IPS DF 6.9 (cell line): Measurements from ENCODE around the gene TCTN3.
"Not testable (repeated sequence)": the region's sequence is repeated elsewhere in the genome, so short reads cannot be mapped to it uniquely, and the experiment has no call there.

Experiments
- DNase-seq: peaks from one replicate; pipeline ENCODE4 v3.0.0-alpha.2; 2013; ENCODE audit warnings: low read depth, low spot score
- H3K27ac ChIP-seq: one replicate; pipeline ENCODE4 v1.5.1; 2013; ENCODE audit warnings: low read length, control low read depth
- H3K27me3 ChIP-seq: 2 replicates; pipeline ENCODE4 v1.6.1; 2013; ENCODE audit warnings: mild to moderate bottlenecking, low read length; ENCODE audit not compliant: control insufficient read depth, insufficient read depth
- H3K36me3 ChIP-seq: 2 replicates; pipeline ENCODE4 v1.6.1; 2013; ENCODE audit warnings: low read length; ENCODE audit not compliant: control insufficient read depth, insufficient read depth
- H3K4me1 ChIP-seq: 2 replicates; pipeline ENCODE4 v1.6.1; 2013; ENCODE audit warnings: low read length; ENCODE audit not compliant: control insufficient read depth, insufficient read depth
- H3K4me3 ChIP-seq: 2 replicates; pipeline ENCODE4 v1.5.1; 2013; ENCODE audit warnings: mild to moderate bottlenecking, low read length
- H3K9me3 ChIP-seq: 2 replicates; pipeline ENCODE4 v1.6.1; 2013; ENCODE audit warnings: low read length, inconsistent platforms; ENCODE audit not compliant: control insufficient read depth, insufficient read depth
- WGBS: extraction: QIAGEN DNeasy Blood & Tissue Kit; methylation state at CpG from one replicate; pipeline ENCODE4 v1.1.7; 2013; ENCODE audit warnings: mixed read lengths, missing lambda C conversion rate; ENCODE audit not compliant: insufficient read length, insufficient coverage; 5-methylcytosine and 5-hydroxymethylcytosine counted together

The TCTN3 gene

DNA sequence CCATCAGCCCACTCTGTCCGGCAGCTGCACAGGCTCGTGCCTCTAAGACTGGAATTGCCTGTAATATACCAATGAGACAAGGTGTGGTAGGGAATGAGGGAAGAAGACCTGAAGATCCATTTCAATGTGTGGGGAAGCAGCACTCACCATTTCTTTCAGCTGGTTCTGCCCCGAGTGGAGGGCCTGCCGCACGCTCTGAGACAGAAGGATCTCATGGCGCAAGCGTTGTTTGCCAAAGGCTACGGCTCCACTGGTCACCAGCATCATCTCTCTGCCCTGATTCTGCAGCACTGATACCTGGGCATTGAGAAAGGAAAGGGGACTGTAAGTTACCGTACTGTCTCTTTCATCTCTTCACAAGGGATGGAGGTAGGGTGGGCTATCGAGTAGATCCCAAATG lies 56.6 kb downstream of the TCTN3 start:
- Histone ChIP-seq H3K4me3 (no peak overlapping the region), H3K9me3 (no peaks in the 10 kb centered on the region), H3K4me1 (no peaks in the 10 kb centered on the region), H3K27ac (no peak overlapping the region), H3K36me3 (peaks cover 13% of the 10 kb centered on the region; the same call in 1 of the 2 replicates), H3K27me3 (no peaks in the 10 kb centered on the region)
- WGBS: no CpG with 5 or more reads among the region's 10 CpGs
- no peak for DNase-seq

DNA sequence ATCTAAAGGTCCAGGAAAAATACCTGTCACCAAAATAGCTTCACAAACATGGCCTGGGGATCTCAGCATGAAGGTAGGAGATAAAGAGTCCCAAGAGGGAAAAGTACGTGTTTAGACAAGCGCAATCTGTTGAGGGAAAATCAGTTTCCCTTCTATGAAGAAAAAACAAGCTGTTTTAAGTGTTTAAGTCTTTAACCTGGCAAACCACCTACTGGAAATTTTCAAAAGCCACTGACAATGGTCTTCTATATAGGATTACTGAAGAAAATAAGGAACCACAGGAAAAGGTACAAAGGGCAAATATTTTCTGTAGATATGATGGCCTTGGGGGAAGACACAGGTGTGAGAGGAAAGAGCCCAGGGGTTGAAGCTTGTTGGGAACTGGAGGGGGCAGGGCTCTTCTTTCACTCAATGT lies 58.4 kb downstream of the TCTN3 start:
- Histone ChIP-seq H3K4me1 (no peaks in the 10 kb centered on the region), H3K4me3 (no peak overlapping the region), H3K9me3 (no peaks in the 10 kb centered on the region), H3K27me3 (no peaks in the 10 kb centered on the region), H3K27ac (no peak overlapping the region), H3K36me3 (peaks cover 9% of the 10 kb centered on the region; the same call in 1 of the 2 replicates)
- DNase-seq: no peak
- WGBS: no CpG with 5 or more reads among the region's 2 CpGs

- no peaks in the 10 kb centered on the region for H3K27me3 ChIP-seq
- H3K4me1 ChIP-seq: no peaks in the 10 kb centered on the region
- DNase-seq: no peak
- no peak overlapping the region for H3K4me3 ChIP-seq
- H3K27ac ChIP-seq: no peak overlapping the region
- peaks cover 8% of the 10 kb centered on the region; the same call in 1 of the 2 replicates for H3K36me3 ChIP-seq
- no CpG with 5 or more reads among the region's 1 CpG for WGBS
- no peaks in the 10 kb centered on the region for H3K9me3 ChIP-seq
These were observed 64.9 kb downstream of the TCTN3 start for GRCh38 chr10:95628786-95629185.

DNA sequence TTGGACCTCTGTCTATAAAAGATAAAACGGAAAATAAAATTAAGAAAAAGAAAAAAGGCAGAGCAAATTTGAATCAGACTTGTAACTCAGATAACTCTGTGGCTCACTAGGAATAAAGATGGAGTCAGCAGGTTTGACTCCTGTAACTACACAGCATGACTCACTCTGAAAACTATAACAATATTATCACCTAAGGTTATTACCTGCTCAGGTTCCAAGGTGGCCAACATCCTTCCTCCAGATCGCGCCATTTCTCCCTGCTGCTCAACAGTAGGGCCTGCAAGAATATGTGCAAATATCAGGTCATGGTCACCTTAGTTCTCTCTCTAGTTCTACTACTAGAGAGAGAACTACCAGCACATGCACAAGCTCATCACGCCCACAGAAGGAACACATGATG lies 67.2 kb downstream of the TCTN3 start:
- DNase-seq: no peak
- H3K4me3 ChIP-seq: no peak overlapping the region
- H3K27ac ChIP-seq: no peak overlapping the region
- H3K36me3 ChIP-seq: peaks cover 5% of the 10 kb centered on the region; the same call in 1 of the 2 replicates
- no peaks in the 10 kb centered on the region for H3K4me1 ChIP-seq
- no CpG with 5 or more reads among the region's 4 CpGs for WGBS
- H3K9me3 ChIP-seq: no peaks in the 10 kb centered on the region
- no peaks in the 10 kb centered on the region for H3K27me3 ChIP-seq

DNA sequence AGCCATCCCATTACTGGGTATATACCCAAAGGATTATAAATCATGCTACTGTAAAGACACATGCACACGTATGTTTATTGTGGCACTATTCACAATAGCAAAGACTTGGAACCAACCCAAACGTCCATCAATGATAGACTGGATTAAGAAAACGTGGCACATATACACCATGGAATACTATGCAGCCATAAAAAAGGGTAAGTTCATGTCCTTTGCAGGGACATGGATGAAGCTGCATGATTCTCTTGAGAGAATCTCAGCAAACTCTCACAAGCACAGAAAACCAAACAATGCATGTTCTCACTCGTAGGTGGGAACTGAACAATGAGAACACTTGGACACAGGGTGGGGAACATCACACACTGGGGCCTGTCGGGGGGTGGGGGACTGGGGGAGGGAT lies 73.3 kb downstream of the TCTN3 start:
- H3K9me3 ChIP-seq, H3K4me1 ChIP-seq, H3K27ac ChIP-seq, DNase-seq, H3K27me3 ChIP-seq, H3K4me3 ChIP-seq: not testable (repeated sequence)
- H3K36me3 ChIP-seq: peaks cover 15% of the 10 kb centered on the region
- WGBS: no CpG with 5 or more reads among the region's 5 CpGs

DNA sequence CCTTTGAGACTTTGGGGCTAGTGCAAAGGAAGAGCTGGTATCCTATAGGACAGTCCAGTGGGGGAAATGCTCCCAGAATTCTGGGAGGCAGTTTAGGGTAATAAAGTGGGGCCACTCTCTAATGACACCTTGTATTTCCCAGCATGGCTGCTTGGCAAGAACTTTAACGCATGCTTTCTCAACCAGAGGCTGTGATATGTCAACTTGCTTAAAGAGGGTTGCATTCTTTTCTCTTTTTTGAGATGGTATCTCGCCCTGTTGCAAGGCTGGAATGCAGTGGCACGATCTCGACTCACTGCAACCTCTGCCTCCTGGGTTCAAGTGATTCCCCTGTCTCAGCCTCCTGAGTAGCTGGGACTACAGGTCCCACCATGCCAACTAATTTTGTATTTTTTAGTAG lies 75.6 kb downstream of the TCTN3 start:
- Histone ChIP-seq H3K4me1 (no peaks in the 10 kb centered on the region), H3K27me3 (no peaks in the 10 kb centered on the region), H3K9me3 (no peaks in the 10 kb centered on the region), H3K36me3 (peaks cover 21% of the 10 kb centered on the region), H3K4me3 (no peak overlapping the region), H3K27ac (no peak overlapping the region)
- whole genome bisulfite sequencing: no CpG with 5 or more reads among the region's 4 CpGs
- DNase-seq: no peak

GRCh38 chr10:95616446-95616845 lies 77.3 kb downstream of the TCTN3 start:
- no CpG with 5 or more reads among the region's 4 CpGs for WGBS
- Histone ChIP-seq H3K27ac (no peak overlapping the region), H3K4me1 (no peaks in the 10 kb centered on the region), H3K9me3 (no peaks in the 10 kb centered on the region), H3K27me3 (no peaks in the 10 kb centered on the region), H3K4me3 (no peak overlapping the region), H3K36me3 (peaks cover 21% of the 10 kb centered on the region)
- DNase-seq: no peak
